H1 (cell line): ENCODE results near the gene YPEL4. TPM values are rescaled to one million over a fixed set of nuclear protein-coding genes. Genes with fewer than 3 reads are reported as not detected.

Experiments
- CTCF ChIA-PET: fragments of 300-600 bp; sonication (Branson Sonifier 250); formaldehyde crosslinking; loops from one replicate; lab custom pipeline; 2021; ENCODE audit not compliant: partially characterized antibody; lab: Charles Lee
- POLR2A ChIA-PET: fragments of 300-600 bp; sonication (Branson Sonifier 250); formaldehyde crosslinking; loops from one replicate; lab custom pipeline; 2021; ENCODE audit warnings: inconsistent platforms; ENCODE audit not compliant: partially characterized antibody; lab: Charles Lee
- DNase-seq, 2 experiments: peaks; one replicate each; pipeline versions ENCODE4 v3.0.0 to v3.0.0-alpha.2; 2010 to 2022; ENCODE audit warnings: low spot score in 2 of 2, low read depth in 1 of 2, mixed read lengths in 1 of 2
- FAIRE-seq: peaks from 2 replicates; lab custom pipeline; 2011; peaks lifted over from hg19 to GRCh38; lab: Jason Lieb, UNC
- H2AFZ ChIP-seq: 2 replicates; pipeline ENCODE4 v1.8.1; 2012; ENCODE audit warnings: low read length, inconsistent platforms
- H2AK5ac ChIP-seq: 2 replicates; pipeline ENCODE4 v1.6.1; 2013; ENCODE audit warnings: low read depth, low read length
- H2BK120ac ChIP-seq: replicated peaks from 2 replicates; pipeline ENCODE3; 2013; ENCODE audit warnings: low read depth, low read length, inconsistent platforms
- H2BK12ac ChIP-seq: 2 replicates; pipeline ENCODE4 v1.6.1; 2013; ENCODE audit warnings: low read depth, low read length
- H2BK15ac ChIP-seq: 2 replicates; pipeline ENCODE4 v1.6.1; 2013; ENCODE audit warnings: low read length
- H2BK20ac ChIP-seq: 2 replicates; pipeline ENCODE4 v1.6.1; 2013; ENCODE audit warnings: low read length
- H2BK5ac ChIP-seq: 2 replicates; pipeline ENCODE4 v1.6.1; 2013; ENCODE audit warnings: low read depth, low read length
- H3K14ac ChIP-seq: 2 replicates; pipeline ENCODE4 v1.6.1; 2013; ENCODE audit warnings: inconsistent platforms; ENCODE audit not compliant: insufficient read length
- H3K18ac ChIP-seq: 2 replicates; pipeline ENCODE4 v1.6.1; 2013; ENCODE audit warnings: low read length; ENCODE audit errors: extremely low read depth
- H3K23ac ChIP-seq: 2 replicates; pipeline ENCODE4 v1.6.1; 2013; ENCODE audit warnings: inconsistent platforms; ENCODE audit not compliant: insufficient read length
- H3K23me2 ChIP-seq: 2 replicates; pipeline ENCODE4 v1.6.1; 2013; ENCODE audit warnings: low read depth, low read length
- H3K27ac ChIP-seq: 2 replicates; pipeline ENCODE4 v1.6.1; 2011; ENCODE audit warnings: low read depth, low read length, inconsistent platforms
- H3K27me3 ChIP-seq, 4 experiments: replicated peaks in 1 of 4; 1 replicate in 1 of 4; 2 replicates in 3 of 4; pipeline versions ENCODE4 v1.6.1 to v1.8.1; 2011 to 2013; ENCODE audit warnings: low read length in 3 of 4, mild to moderate bottlenecking in 3 of 4, inconsistent platforms in 2 of 4, mixed read lengths in 2 of 4, moderate library complexity in 1 of 4; ENCODE audit not compliant: control insufficient read depth in 3 of 4, insufficient read depth in 3 of 4; ENCODE audit errors: extremely low read depth in 1 of 4
- H3K36me3 ChIP-seq, 4 experiments: 2 replicates each; pipeline versions ENCODE4 v1.6.1 to v1.8.1; 2011 to 2013; ENCODE audit warnings: mild to moderate bottlenecking in 4 of 4, low read length in 3 of 4, moderate library complexity in 2 of 4, control low read depth in 1 of 4, inconsistent platforms in 1 of 4; ENCODE audit not compliant: insufficient read depth in 4 of 4, control insufficient read depth in 2 of 4
- H3K4ac ChIP-seq: replicated peaks from 2 replicates; pipeline ENCODE3; 2013; ENCODE audit warnings: low read length, low read depth, mixed read lengths, inconsistent platforms; ENCODE audit not compliant: insufficient read length
- H3K4me1 ChIP-seq, 4 experiments: replicated peaks in 1 of 4; 1 replicate in 1 of 4; 2 replicates in 3 of 4; pipeline versions ENCODE4 v1.6.1 to v1.8.1; 2011 to 2013; ENCODE audit warnings: low read length in 3 of 4, inconsistent platforms in 2 of 4, mixed read lengths in 1 of 4; ENCODE audit not compliant: insufficient read depth in 4 of 4, control insufficient read depth in 3 of 4
- H3K4me2 ChIP-seq, 2 experiments: 2 replicates each; pipeline versions ENCODE4 v1.6.1 to v1.8.1; 2011 to 2013; ENCODE audit warnings: low read depth in 2 of 2, low read length in 2 of 2, control low read depth in 1 of 2, inconsistent platforms in 1 of 2, mild to moderate bottlenecking in 1 of 2; ENCODE audit not compliant: insufficient read depth in 1 of 2
- H3K4me3 ChIP-seq, 4 experiments: fragments of 200-600, 300-600 bp in 1 of 4; sonication (generic), shearing (Covaris generic), sonication (Bioruptor Twin) in 1 of 4; 2 replicates each; pipeline versions ENCODE4 v1.5.1 to v1.8.1; 2011 to 2016; ENCODE audit warnings: low read length in 4 of 4, low read depth in 3 of 4, control low read depth in 2 of 4, inconsistent platforms in 2 of 4, mild to moderate bottlenecking in 2 of 4, mixed read lengths in 1 of 4, moderate library complexity in 1 of 4; ENCODE audit not compliant: insufficient read depth in 2 of 4; ENCODE audit errors: extremely low read depth in 1 of 4
- H3K56ac ChIP-seq: replicated peaks from 2 replicates; pipeline ENCODE3; 2013; ENCODE audit warnings: low read depth, mild to moderate bottlenecking, mixed read lengths, low read length, inconsistent platforms; ENCODE audit not compliant: insufficient read length
- H3K79me1 ChIP-seq: 2 replicates; pipeline ENCODE4 v1.6.1; 2013; ENCODE audit warnings: low read depth, low read length, control low read depth
- H3K79me2 ChIP-seq, 2 experiments: 2 replicates each; pipeline versions ENCODE4 v1.6.1 to v1.8.1; 2012 to 2013; ENCODE audit warnings: low read length in 2 of 2, mild to moderate bottlenecking in 2 of 2, inconsistent platforms in 1 of 2; ENCODE audit not compliant: insufficient read depth in 2 of 2, control insufficient read depth in 1 of 2
- H3K9ac ChIP-seq, 4 experiments: replicated peaks in 1 of 4; 1 replicate in 1 of 4; 2 replicates in 3 of 4; pipeline versions ENCODE4 v1.6.1 to v1.8.1; 2011 to 2013; ENCODE audit warnings: low read depth in 3 of 4, low read length in 3 of 4, control low read depth in 2 of 4, mild to moderate bottlenecking in 2 of 4, moderate library complexity in 2 of 4, inconsistent platforms in 1 of 4; ENCODE audit errors: extremely low read depth in 1 of 4
- H3K9me3 ChIP-seq, 2 experiments: 2 replicates each; pipeline versions ENCODE4 v1.6.1 to v1.8.1; 2012 to 2013; ENCODE audit warnings: mild to moderate bottlenecking in 2 of 2, moderate library complexity in 2 of 2, control low read depth in 1 of 2, inconsistent platforms in 1 of 2, low read depth in 1 of 2, low read length in 1 of 2, mixed read lengths in 1 of 2; ENCODE audit not compliant: insufficient read depth in 2 of 2
- H4K20me1 ChIP-seq, 2 experiments: replicated peaks in 1 of 2; 2 replicates each; pipeline versions ENCODE3 to v1.8.1; 2011 to 2013; ENCODE audit warnings: inconsistent platforms in 2 of 2, low read length in 2 of 2, mild to moderate bottlenecking in 1 of 2; ENCODE audit not compliant: insufficient read depth in 2 of 2, control insufficient read depth in 1 of 2
- H4K5ac ChIP-seq: 2 replicates; pipeline ENCODE4 v1.6.1; 2013; ENCODE audit warnings: low read length, low read depth, mixed read lengths, inconsistent platforms; ENCODE audit not compliant: insufficient read length
- H4K8ac ChIP-seq: 2 replicates; pipeline ENCODE4 v1.8.0; 2013; ENCODE audit warnings: mild to moderate bottlenecking, moderate library complexity, low read length, inconsistent platforms; ENCODE audit not compliant: insufficient read depth; ENCODE audit errors: extremely low read depth
- H4K91ac ChIP-seq: replicated peaks from 2 replicates; pipeline ENCODE3; 2013; ENCODE audit warnings: low read length, mixed read lengths, inconsistent platforms; ENCODE audit not compliant: insufficient read length
- FOSL1 ChIP-seq: IDR thresholded peaks from 2 replicates; pipeline ENCODE4 v1.6.1; 2011; ENCODE audit warnings: mild to moderate bottlenecking, low read depth, low read length, moderate library complexity; ENCODE audit not compliant: insufficient read depth
- JUN ChIP-seq: IDR thresholded peaks from 2 replicates; pipeline ENCODE4 v1.6.1; 2011; ENCODE audit warnings: low read depth, mild to moderate bottlenecking, improper control_type of control experiment, low read length
- JUND ChIP-seq: IDR thresholded peaks from 2 replicates; pipeline ENCODE4 v1.6.1; 2011; ENCODE audit warnings: mild to moderate bottlenecking, improper control_type of control experiment, low read length
- NANOG ChIP-seq: IDR thresholded peaks from 2 replicates; pipeline ENCODE4 v1.6.1; 2011; ENCODE audit warnings: low read length, low read depth, mild to moderate bottlenecking, inconsistent platforms; ENCODE audit not compliant: insufficient read depth, poor library complexity, severe bottlenecking
- NRF1 ChIP-seq: IDR thresholded peaks from 2 replicates; pipeline ENCODE4 v1.6.1; 2011; ENCODE audit warnings: mild to moderate bottlenecking, low read depth, low read length, improper control_type of control experiment
- POLR2AphosphoS5 ChIP-seq: IDR thresholded peaks from 2 replicates; pipeline ENCODE4 v1.6.1; 2011; ENCODE audit warnings: low read depth, low read length
- POU5F1 ChIP-seq: IDR thresholded peaks from 2 replicates; pipeline ENCODE4 v1.6.1; 2011; ENCODE audit warnings: low read depth, mild to moderate bottlenecking, low read length, moderate library complexity
- RFX5 ChIP-seq: IDR thresholded peaks from 2 replicates; pipeline ENCODE4 v1.6.1; 2011; ENCODE audit warnings: low read depth, low read length, improper control_type of control experiment, borderline replicate concordance
- SP4 ChIP-seq: IDR thresholded peaks from 2 replicates; pipeline ENCODE4 v1.6.1; 2012; ENCODE audit warnings: low read length, inconsistent platforms
- SRF ChIP-seq: IDR thresholded peaks from 2 replicates; pipeline ENCODE4 v1.6.1; 2011; ENCODE audit warnings: mild to moderate bottlenecking, low read depth, low read length, moderate library complexity
- TCF12 ChIP-seq: IDR thresholded peaks from 2 replicates; pipeline ENCODE4 v1.6.1; 2011; ENCODE audit warnings: low read depth, mild to moderate bottlenecking, low read length
- TEAD4 ChIP-seq: IDR thresholded peaks from 2 replicates; pipeline ENCODE4 v1.6.1; 2012; ENCODE audit warnings: low read depth, low read length, inconsistent platforms, mixed read lengths
- WGBS, 2 experiments: shearing (Covaris generic) in 1 of 2; methylation state at CpG; one replicate each; pipeline versions ENCODE4 v1.1.6 to v1.1.7; 2013 to 2015; ENCODE audit warnings: low lambda C conversion rate in 2 of 2, mixed read lengths in 2 of 2, inconsistent platforms in 1 of 2, low coverage in 1 of 2, missing lambda C conversion rate in 1 of 2; ENCODE audit not compliant: insufficient replicate concordance in 2 of 2, insufficient coverage in 1 of 2, insufficient read length in 1 of 2; ENCODE audit errors: extremely low coverage in 1 of 2, missing lambda C conversion rate in 1 of 2; 5-methylcytosine and 5-hydroxymethylcytosine counted together
- polyA plus RNA-seq, 7 experiments: library from polyadenylated mRNA; depleted of rRNA in 3 of 7; stranded (reverse) in 5 of 7; unstranded in 2 of 7; fragments of >200 nt in 5 of 7; fragments of 200-250 nt in 2 of 7; gene quantifications; 1 replicate in 5 of 7; 2 replicates in 1 of 7; 4 replicates in 1 of 7; pipeline versions ENCODE4 v1.2.1 to v1.2.3, GENCODE V29; 2011 to 2013; ENCODE audit warnings: missing spikeins in 2 of 7, mixed read lengths in 2 of 7
- total RNA-seq: library from RNA; stranded (reverse); fragmentation: NEBNext Ultra II Directional; extraction: Animal tissue kit (Norgen Biotek cat#: 25700); gene quantifications from 2 replicates; pipeline ENCODE4 v1.2.1, GENCODE V29; 2021
- TF ChIP-seq, protein P1 (sequence below): IDR thresholded peaks from 2 replicates; pipeline ENCODE4 v1.6.1; 2011; ENCODE audit warnings: low read depth, mild to moderate bottlenecking, low read length; ENCODE audit not compliant: insufficient read depth
- TF ChIP-seq, protein P2 (sequence below): IDR thresholded peaks from 2 replicates; pipeline ENCODE4 v1.6.1; 2012; ENCODE audit warnings: inconsistent platforms

Gene YPEL4
- total and polyA plus RNA-seq, 2 of the 8 experiments (the other 6 are each of a cell fraction or from before 2014, with no cell fraction given): 0.13 to 0.38 TPM

DNA sequence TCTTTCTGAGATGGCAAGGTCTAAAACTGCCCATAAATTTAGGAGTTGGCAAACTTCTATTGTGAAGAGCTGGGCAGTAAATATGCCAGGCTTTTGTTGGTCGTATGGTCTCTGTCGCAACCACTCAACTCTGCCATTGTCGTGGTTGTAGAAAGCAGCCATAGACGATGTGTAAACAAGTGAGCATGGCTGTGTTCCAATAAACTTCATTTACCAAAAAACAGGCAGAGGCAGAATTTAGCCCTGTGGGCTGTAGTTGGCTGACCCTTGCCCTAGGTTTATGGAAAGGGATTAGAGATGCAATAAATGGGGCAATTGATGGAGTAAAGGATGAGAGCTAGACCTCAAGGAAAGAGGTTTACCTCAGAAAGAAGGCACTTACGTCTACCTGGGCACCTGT, 17.6 kb downstream of the YPEL4 start:
- no peak overlapping the region for H2BK12ac ChIP-seq
- H3K27me3 ChIP-seq: no peaks in the 10 kb centered on the region; a peak in 1 of 7 replicates
- FAIRE-seq (no peak), DNase-seq (no peak)
- H3K14ac ChIP-seq: no peak overlapping the region
- H2BK20ac ChIP-seq: no peak overlapping the region
- H3K23me2 ChIP-seq: no peaks in the 10 kb centered on the region
- H3K36me3 ChIP-seq: no peaks in the 10 kb centered on the region
- no peak overlapping the region for H3K18ac ChIP-seq
- no peak overlapping the region for H3K27ac ChIP-seq
- H4K8ac ChIP-seq: no peak overlapping the region
- no peak overlapping the region for H4K91ac ChIP-seq
- ChIA-PET CTCF (interaction anchor here (1.1 to 3.9 kb wide), 8 partner anchors 9 to 174 kb away, joined by 4 to 24 read pairs (median 6); partner anchors contain the start of gene UBE2L6), POLR2A (interaction anchor here (3.6 to 29.6 kb wide), 4 partner anchors 9 to 29 kb away, joined by 24 to 1546 read pairs (median 252); partner anchors contain the start of genes CLP1, SERPING1 and YPEL4)
- no peak overlapping the region for H3K4me2 ChIP-seq
- 93% methylated on average over 5 of the region's 5 CpGs; no CpG with 5 or more reads in 1 of the 2 experiments for WGBS, 2 experiments
- no peak overlapping the region for H3K4ac ChIP-seq
- H3K9me3 ChIP-seq: no peaks in the 10 kb centered on the region
- no peaks in the 10 kb centered on the region for H4K20me1 ChIP-seq
- no peak overlapping the region for H3K23ac ChIP-seq
- peaks cover under 1 to 4% (median under 1%) of the 10 kb centered on the region in 4 experiments for H3K4me1 ChIP-seq
- no peak overlapping the region for H2AFZ ChIP-seq
- no peak overlapping the region for H3K56ac ChIP-seq
- H2BK5ac ChIP-seq: no peak overlapping the region
- no peak overlapping the region for H2AK5ac ChIP-seq
- no peaks in the 10 kb centered on the region for H3K79me1 ChIP-seq
- no peak overlapping the region for H2BK120ac ChIP-seq
- no peak overlapping the region for H2BK15ac ChIP-seq
- H3K79me2 ChIP-seq: no peaks in the 10 kb centered on the region
- no peak overlapping the region for H4K5ac ChIP-seq
- no peak overlapping the region for H3K4me3 ChIP-seq
- H3K9ac ChIP-seq: no peak overlapping the region
- no peak for TF ChIP-seq POU5F1
- TF ChIP-seq, protein P1, sequence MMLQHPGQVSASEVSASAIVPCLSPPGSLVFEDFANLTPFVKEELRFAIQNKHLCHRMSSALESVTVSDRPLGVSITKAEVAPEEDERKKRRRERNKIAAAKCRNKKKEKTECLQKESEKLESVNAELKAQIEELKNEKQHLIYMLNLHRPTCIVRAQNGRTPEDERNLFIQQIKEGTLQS: no peak
- TF ChIP-seq SP4: no peak
- no peak for TF ChIP-seq TEAD4
- no peak for TF ChIP-seq TCF12
- TF ChIP-seq, protein P2, sequence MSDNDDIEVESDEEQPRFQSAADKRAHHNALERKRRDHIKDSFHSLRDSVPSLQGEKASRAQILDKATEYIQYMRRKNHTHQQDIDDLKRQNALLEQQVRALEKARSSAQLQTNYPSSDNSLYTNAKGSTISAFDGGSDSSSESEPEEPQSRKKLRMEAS: no peak
- no peak for TF ChIP-seq POLR2AphosphoS5
- no peak for TF ChIP-seq NANOG
- no peak for TF ChIP-seq RFX5
- no peak for TF ChIP-seq FOSL1
- no peak for TF ChIP-seq SRF
- TF ChIP-seq JUND: no peak
- no peak for TF ChIP-seq NRF1
- TF ChIP-seq JUN: no peak
